GM23338 (cell line): ENCODE measurements around the gene ATP6V0A4. TPM values are rescaled to one million over a fixed set of nuclear protein-coding genes. Genes with fewer than 3 reads are reported as not detected.

ENCODE experiments used
- ATAC-seq: fragments of 200-7000 bp; cut with Tn5 transposase; 3 replicates; pipeline ENCODE4 v1.9.1; 2020
- DNase-seq: peaks from one replicate; pipeline ENCODE4 v3.0.0-alpha.2; 2015; ENCODE audit warnings: low spot score
- H2AFZ ChIP-seq: fragments of 200-600 bp; sonication (generic); 2 replicates; pipeline ENCODE4 v1.8.0; 2016; ENCODE audit warnings: antibody characterized with exemption, mild to moderate bottlenecking, moderate library complexity
- H3F3A ChIP-seq: fragments of 200-600 bp; sonication (generic); replicated peaks from 2 replicates; pipeline ENCODE4 v1.8.0; 2017; ENCODE audit warnings: antibody characterized with exemption, mixed run types, low read depth
- H3K27ac ChIP-seq: fragments of 200-600 bp; sonication (generic); 2 replicates; pipeline ENCODE4 v1.6.1; 2016; ENCODE audit warnings: low read depth
- H3K27me3 ChIP-seq: fragments of 200-600 bp; sonication (generic); 2 replicates; pipeline ENCODE4 v1.8.0; 2016; ENCODE audit warnings: mild to moderate bottlenecking, mixed run types, moderate library complexity; ENCODE audit not compliant: insufficient read depth
- H3K36me3 ChIP-seq: fragments of 200-600 bp; sonication (generic); 2 replicates; pipeline ENCODE4 v1.8.0; 2016; ENCODE audit warnings: mild to moderate bottlenecking; ENCODE audit not compliant: insufficient read depth
- H3K4me1 ChIP-seq: fragments of 200-600 bp; sonication (generic); 2 replicates; pipeline ENCODE4 v1.8.0; 2016; ENCODE audit warnings: mild to moderate bottlenecking, moderate library complexity; ENCODE audit not compliant: insufficient read depth
- H3K4me2 ChIP-seq: fragments of 200-600 bp; sonication (generic); 2 replicates; pipeline ENCODE4 v1.7.1; 2017; ENCODE audit warnings: mixed run types
- H3K4me3 ChIP-seq: fragments of 200-600 bp; sonication (generic); 2 replicates; pipeline ENCODE4 v1.6.1; 2016; ENCODE audit warnings: mixed run types
- H3K79me2 ChIP-seq: fragments of 200-600 bp; sonication (generic); replicated peaks from 2 replicates; pipeline ENCODE4 v1.8.0; 2017; ENCODE audit warnings: mild to moderate bottlenecking; ENCODE audit not compliant: insufficient read depth
- H3K9me2 ChIP-seq: fragments of 200-600 bp; sonication (generic); 2 replicates; pipeline ENCODE4 v1.8.0; 2017; ENCODE audit not compliant: insufficient read depth
- H4K20me1 ChIP-seq: fragments of 200-600 bp; sonication (generic); replicated peaks from 2 replicates; pipeline ENCODE4 v1.8.0; 2017; ENCODE audit warnings: mild to moderate bottlenecking; ENCODE audit not compliant: insufficient read depth
- H3K27ac Mint-ChIP-seq: 2 replicates; pipeline ENCODE4 v1.8.0; 2020; ENCODE audit warnings: inconsistent platforms, mild to moderate bottlenecking, moderate library complexity, mixed read lengths
- H3K27me3 Mint-ChIP-seq: 3 replicates; pipeline ENCODE4 v1.8.0; 2022; ENCODE audit warnings: low read depth, mild to moderate bottlenecking, moderate library complexity, mixed read lengths, inconsistent platforms; ENCODE audit not compliant: insufficient read depth, poor library complexity
- H3K36me3 Mint-ChIP-seq: 3 replicates; pipeline ENCODE4 v1.8.0; 2021; ENCODE audit warnings: low read depth, mild to moderate bottlenecking, inconsistent platforms, moderate library complexity, mixed read lengths
- H3K4me1 Mint-ChIP-seq: 3 replicates; pipeline ENCODE4 v1.8.0; 2020; ENCODE audit warnings: mild to moderate bottlenecking, inconsistent platforms, mixed read lengths
- H3K4me3 Mint-ChIP-seq: 3 replicates; pipeline ENCODE4 v1.8.0; 2021; ENCODE audit warnings: moderate library complexity, mild to moderate bottlenecking, inconsistent platforms, mixed read lengths
- H3K9me3 Mint-ChIP-seq: 3 replicates; pipeline ENCODE4 v1.8.0; 2020; ENCODE audit warnings: moderate library complexity, mild to moderate bottlenecking, inconsistent platforms, mixed read lengths
- CREB1 ChIP-seq: fragments of 250-450 bp; sonication (Bioruptor Pico); IDR thresholded peaks from 2 replicates; pipeline ENCODE4 v1.5.0; 2020; ENCODE audit warnings: low read depth, mild to moderate bottlenecking, moderate library complexity
- EZH2 ChIP-seq: fragments of 200-600 bp; sonication (generic); IDR thresholded peaks from one replicate; pipeline ENCODE4 v1.8.0; 2017; ENCODE audit warnings: antibody characterized with exemption, mild to moderate bottlenecking, low read depth; ENCODE audit not compliant: unreplicated experiment
- EZH2phosphoT487 ChIP-seq: fragments of 200-600 bp; sonication (generic); IDR thresholded peaks from one replicate; pipeline ENCODE4 v1.8.1; 2018; ENCODE audit warnings: antibody characterized with exemption; ENCODE audit not compliant: unreplicated experiment
- JUNB ChIP-seq: IDR thresholded peaks from one replicate; pipeline ENCODE4 v1.6.1; 2016; ENCODE audit warnings: antibody characterized with exemption; ENCODE audit not compliant: unreplicated experiment
- NANOG ChIP-seq: IDR thresholded peaks from 2 replicates; pipeline ENCODE4 v1.6.1; 2016; ENCODE audit warnings: antibody characterized with exemption, borderline replicate concordance
- POLR2AphosphoS5 ChIP-seq: IDR thresholded peaks from 2 replicates; pipeline ENCODE4 v1.6.1; 2016; ENCODE audit warnings: antibody characterized with exemption, low read depth
- STAT1 ChIP-seq: IDR thresholded peaks from one replicate; pipeline ENCODE4 v1.6.1; 2016; ENCODE audit warnings: antibody characterized with exemption; ENCODE audit not compliant: unreplicated experiment
- polyA plus RNA-seq: library from polyadenylated mRNA; unstranded; fragments of >200 nt; fragmentation: Nextera tagmentation; extraction: Ambion mirVana; gene quantifications from 2 replicates; pipeline ENCODE4 v1.2.1, GENCODE V29; 2016
- total RNA-seq: library from RNA; depleted of rRNA; stranded (reverse); fragments of >200 nt; shearing (Covaris generic); gene quantifications from 2 replicates; pipeline ENCODE4 v1.2.3, GENCODE V29; 2014
- TF ChIP-seq, protein P1 (sequence below): fragments of 250-450 bp; sonication (Bioruptor Pico); IDR thresholded peaks from 2 replicates; pipeline ENCODE4 v1.5.0; 2020; ENCODE audit warnings: mild to moderate bottlenecking, moderate library complexity
- TF ChIP-seq, protein P2 (sequence below): IDR thresholded peaks from 2 replicates; pipeline ENCODE4 v1.6.1; 2016; ENCODE audit warnings: antibody characterized with exemption
- TF ChIP-seq, protein P3 (sequence below), 2 experiments: fragments of 200-600 bp in 1 of 2; sonication (generic) in 1 of 2; conservative IDR thresholded peaks; 2 replicates each; pipeline versions ENCODE4 v1.5.1 to v1.6.1; 2016 to 2017; ENCODE audit warnings: antibody characterized with exemption in 2 of 2, low read depth in 2 of 2, mild to moderate bottlenecking in 2 of 2, moderate library complexity in 1 of 2
- TF ChIP-seq, protein P4 (sequence below): IDR thresholded peaks from one replicate; pipeline ENCODE4 v1.6.1; 2018; ENCODE audit warnings: antibody characterized with exemption; ENCODE audit not compliant: unreplicated experiment

Gene ATP6V0A4
- total and polyA plus RNA-seq, 2 experiments from 2014 or later = 0.10 to 1.3 TPM

DNA sequence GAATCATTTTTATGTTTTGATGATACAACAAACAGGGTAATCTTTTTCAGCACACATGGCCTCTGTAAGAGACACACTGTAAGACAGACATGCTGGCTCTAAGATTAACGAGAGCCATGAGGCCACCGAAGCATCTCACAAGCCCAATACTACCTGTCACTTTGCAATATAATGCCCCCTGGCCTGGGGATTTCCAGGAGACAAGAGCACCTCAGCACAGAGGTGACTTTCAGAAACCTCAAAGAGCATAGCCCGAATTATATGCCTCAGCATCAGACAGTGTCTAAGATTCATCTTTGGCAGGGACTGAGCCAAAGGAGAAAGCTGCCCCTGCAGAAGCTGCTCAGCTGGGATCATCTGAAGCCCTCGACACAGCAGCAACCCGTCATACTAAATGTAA is 44.4 kb downstream of the ATP6V0A4 start (continued):
- TF ChIP-seq, protein P1, sequence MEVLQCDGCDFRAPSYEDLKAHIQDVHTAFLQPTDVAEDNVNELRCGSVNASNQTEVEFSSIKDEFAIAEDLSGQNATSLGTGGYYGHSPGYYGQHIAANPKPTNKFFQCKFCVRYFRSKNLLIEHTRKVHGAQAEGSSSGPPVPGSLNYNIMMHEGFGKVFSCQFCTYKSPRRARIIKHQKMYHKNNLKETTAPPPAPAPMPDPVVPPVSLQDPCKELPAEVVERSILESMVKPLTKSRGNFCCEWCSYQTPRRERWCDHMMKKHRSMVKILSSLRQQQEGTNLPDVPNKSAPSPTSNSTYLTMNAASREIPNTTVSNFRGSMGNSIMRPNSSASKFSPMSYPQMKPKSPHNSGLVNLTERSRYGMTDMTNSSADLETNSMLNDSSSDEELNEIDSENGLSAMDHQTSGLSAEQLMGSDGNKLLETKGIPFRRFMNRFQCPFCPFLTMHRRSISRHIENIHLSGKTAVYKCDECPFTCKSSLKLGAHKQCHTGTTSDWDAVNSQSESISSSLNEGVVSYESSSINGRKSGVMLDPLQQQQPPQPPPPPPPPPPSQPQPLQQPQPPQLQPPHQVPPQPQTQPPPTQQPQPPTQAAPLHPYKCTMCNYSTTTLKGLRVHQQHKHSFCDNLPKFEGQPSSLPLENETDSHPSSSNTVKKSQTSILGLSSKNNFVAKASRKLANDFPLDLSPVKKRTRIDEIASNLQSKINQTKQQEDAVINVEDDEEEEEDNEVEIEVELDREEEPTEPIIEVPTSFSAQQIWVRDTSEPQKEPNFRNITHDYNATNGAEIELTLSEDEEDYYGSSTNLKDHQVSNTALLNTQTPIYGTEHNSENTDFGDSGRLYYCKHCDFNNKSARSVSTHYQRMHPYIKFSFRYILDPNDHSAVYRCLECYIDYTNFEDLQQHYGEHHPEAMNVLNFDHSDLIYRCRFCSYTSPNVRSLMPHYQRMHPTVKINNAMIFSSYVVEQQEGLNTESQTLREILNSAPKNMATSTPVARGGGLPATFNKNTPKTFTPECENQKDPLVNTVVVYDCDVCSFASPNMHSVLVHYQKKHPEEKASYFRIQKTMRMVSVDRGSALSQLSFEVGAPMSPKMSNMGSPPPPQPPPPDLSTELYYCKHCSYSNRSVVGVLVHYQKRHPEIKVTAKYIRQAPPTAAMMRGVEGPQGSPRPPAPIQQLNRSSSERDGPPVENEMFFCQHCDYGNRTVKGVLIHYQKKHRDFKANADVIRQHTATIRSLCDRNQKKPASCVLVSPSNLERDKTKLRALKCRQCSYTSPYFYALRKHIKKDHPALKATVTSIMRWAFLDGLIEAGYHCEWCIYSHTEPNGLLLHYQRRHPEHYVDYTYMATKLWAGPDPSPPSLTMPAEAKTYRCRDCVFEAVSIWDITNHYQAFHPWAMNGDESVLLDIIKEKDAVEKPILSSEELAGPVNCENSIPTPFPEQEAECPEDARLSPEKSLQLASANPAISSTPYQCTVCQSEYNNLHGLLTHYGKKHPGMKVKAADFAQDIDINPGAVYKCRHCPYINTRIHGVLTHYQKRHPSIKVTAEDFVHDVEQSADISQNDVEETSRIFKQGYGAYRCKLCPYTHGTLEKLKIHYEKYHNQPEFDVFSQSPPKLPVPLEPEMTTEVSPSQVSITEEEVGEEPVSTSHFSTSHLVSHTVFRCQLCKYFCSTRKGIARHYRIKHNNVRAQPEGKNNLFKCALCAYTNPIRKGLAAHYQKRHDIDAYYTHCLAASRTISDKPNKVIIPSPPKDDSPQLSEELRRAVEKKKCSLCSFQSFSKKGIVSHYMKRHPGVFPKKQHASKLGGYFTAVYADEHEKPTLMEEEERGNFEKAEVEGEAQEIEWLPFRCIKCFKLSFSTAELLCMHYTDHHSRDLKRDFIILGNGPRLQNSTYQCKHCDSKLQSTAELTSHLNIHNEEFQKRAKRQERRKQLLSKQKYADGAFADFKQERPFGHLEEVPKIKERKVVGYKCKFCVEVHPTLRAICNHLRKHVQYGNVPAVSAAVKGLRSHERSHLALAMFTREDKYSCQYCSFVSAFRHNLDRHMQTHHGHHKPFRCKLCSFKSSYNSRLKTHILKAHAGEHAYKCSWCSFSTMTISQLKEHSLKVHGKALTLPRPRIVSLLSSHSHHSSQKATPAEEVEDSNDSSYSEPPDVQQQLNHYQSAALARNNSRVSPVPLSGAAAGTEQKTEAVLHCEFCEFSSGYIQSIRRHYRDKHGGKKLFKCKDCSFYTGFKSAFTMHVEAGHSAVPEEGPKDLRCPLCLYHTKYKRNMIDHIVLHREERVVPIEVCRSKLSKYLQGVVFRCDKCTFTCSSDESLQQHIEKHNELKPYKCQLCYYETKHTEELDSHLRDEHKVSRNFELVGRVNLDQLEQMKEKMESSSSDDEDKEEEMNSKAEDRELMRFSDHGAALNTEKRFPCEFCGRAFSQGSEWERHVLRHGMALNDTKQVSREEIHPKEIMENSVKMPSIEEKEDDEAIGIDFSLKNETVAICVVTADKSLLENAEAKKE (CRISPR knock-in tag) = no peak
- TF ChIP-seq, protein P2, sequence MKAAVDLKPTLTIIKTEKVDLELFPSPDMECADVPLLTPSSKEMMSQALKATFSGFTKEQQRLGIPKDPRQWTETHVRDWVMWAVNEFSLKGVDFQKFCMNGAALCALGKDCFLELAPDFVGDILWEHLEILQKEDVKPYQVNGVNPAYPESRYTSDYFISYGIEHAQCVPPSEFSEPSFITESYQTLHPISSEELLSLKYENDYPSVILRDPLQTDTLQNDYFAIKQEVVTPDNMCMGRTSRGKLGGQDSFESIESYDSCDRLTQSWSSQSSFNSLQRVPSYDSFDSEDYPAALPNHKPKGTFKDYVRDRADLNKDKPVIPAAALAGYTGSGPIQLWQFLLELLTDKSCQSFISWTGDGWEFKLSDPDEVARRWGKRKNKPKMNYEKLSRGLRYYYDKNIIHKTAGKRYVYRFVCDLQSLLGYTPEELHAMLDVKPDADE = no peak
- TF ChIP-seq POLR2AphosphoS5 (no peak), EZH2phosphoT487 (no peak)

DNA sequence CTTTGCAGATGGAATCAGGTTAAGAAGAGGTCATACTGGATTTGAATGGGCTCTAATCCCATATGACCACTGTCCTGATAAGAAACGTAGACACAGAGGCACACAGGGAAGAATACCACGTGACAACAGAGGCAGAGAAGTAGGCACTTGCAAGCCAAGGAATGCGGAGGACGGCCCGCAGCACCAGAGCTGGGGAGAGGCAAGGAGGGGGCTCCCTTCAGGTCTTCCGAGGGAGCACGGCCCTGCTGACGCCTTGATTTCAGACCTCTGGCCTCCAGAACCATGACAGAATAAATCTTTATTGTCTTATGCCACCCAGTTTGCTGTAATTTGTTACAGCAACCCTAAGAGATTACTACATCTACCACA is 44.9 kb downstream of the ATP6V0A4 start:
- Histone ChIP-seq H3K27ac (no peak overlapping the region), H3K36me3 (no peaks in the 10 kb centered on the region), H3K4me2 (no peak overlapping the region), H3F3A (no peaks in the 10 kb centered on the region), H3K9me2 (no peaks in the 10 kb centered on the region), H2AFZ (0 out of 2 replicates have a peak overlapping the region, but pooled peaks have one; percentile 1), H3K27me3 (no peaks in the 10 kb centered on the region), H3K79me2 (no peaks in the 10 kb centered on the region), H3K4me3 (no peak overlapping the region), H3K4me1 (peaks cover 14% of the 10 kb centered on the region), H4K20me1 (no peaks in the 10 kb centered on the region)
- no peaks in the 10 kb centered on the region for H3K9me3 Mint-ChIP-seq
- H3K27ac Mint-ChIP-seq = no peak overlapping the region
- peaks cover 6% of the 10 kb centered on the region for H3K27me3 Mint-ChIP-seq
- DNase-seq (peak; percentile 45), ATAC-seq (peak; percentile 70)
- no peaks in the 10 kb centered on the region for H3K36me3 Mint-ChIP-seq
- peaks cover 29% of the 10 kb centered on the region for H3K4me1 Mint-ChIP-seq
- no peak overlapping the region for H3K4me3 Mint-ChIP-seq
- no peak for TF ChIP-seq STAT1
- TF ChIP-seq, protein P3, sequence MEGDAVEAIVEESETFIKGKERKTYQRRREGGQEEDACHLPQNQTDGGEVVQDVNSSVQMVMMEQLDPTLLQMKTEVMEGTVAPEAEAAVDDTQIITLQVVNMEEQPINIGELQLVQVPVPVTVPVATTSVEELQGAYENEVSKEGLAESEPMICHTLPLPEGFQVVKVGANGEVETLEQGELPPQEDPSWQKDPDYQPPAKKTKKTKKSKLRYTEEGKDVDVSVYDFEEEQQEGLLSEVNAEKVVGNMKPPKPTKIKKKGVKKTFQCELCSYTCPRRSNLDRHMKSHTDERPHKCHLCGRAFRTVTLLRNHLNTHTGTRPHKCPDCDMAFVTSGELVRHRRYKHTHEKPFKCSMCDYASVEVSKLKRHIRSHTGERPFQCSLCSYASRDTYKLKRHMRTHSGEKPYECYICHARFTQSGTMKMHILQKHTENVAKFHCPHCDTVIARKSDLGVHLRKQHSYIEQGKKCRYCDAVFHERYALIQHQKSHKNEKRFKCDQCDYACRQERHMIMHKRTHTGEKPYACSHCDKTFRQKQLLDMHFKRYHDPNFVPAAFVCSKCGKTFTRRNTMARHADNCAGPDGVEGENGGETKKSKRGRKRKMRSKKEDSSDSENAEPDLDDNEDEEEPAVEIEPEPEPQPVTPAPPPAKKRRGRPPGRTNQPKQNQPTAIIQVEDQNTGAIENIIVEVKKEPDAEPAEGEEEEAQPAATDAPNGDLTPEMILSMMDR (conservative IDR thresholded peaks at IDR 0.05; ENCODE audit: low read depth in 2 of 2) = no peak
- TF ChIP-seq EZH2 = no peak
- TF ChIP-seq, protein P2 = no peak
- no peak for TF ChIP-seq CREB1 (CRISPR knock-in tag)
- TF ChIP-seq, protein P4, sequence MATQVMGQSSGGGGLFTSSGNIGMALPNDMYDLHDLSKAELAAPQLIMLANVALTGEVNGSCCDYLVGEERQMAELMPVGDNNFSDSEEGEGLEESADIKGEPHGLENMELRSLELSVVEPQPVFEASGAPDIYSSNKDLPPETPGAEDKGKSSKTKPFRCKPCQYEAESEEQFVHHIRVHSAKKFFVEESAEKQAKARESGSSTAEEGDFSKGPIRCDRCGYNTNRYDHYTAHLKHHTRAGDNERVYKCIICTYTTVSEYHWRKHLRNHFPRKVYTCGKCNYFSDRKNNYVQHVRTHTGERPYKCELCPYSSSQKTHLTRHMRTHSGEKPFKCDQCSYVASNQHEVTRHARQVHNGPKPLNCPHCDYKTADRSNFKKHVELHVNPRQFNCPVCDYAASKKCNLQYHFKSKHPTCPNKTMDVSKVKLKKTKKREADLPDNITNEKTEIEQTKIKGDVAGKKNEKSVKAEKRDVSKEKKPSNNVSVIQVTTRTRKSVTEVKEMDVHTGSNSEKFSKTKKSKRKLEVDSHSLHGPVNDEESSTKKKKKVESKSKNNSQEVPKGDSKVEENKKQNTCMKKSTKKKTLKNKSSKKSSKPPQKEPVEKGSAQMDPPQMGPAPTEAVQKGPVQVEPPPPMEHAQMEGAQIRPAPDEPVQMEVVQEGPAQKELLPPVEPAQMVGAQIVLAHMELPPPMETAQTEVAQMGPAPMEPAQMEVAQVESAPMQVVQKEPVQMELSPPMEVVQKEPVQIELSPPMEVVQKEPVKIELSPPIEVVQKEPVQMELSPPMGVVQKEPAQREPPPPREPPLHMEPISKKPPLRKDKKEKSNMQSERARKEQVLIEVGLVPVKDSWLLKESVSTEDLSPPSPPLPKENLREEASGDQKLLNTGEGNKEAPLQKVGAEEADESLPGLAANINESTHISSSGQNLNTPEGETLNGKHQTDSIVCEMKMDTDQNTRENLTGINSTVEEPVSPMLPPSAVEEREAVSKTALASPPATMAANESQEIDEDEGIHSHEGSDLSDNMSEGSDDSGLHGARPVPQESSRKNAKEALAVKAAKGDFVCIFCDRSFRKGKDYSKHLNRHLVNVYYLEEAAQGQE = no peak
- no peak for TF ChIP-seq NANOG
- TF ChIP-seq JUNB = no peak
